Activated T-cell treated with anti-CD3 and anti-CD28 coated beads, Interleukin-2, amount 50 U/mL, for 72 hours (primary cell): ENCODE measurements around the gene ANXA7. TPM values are rescaled to one million over a fixed set of nuclear protein-coding genes. Genes with fewer than 3 reads are reported as not detected.
"Not testable (repeated sequence)": the region's sequence is repeated elsewhere in the genome, so short reads cannot be mapped to it uniquely, and the experiment has no call there.

ENCODE experiments used
- ATAC-seq, 2 donors: fragments of 150-1000 bp; cut with Tn5 transposase; replicated peaks in 1 of 2; 2 replicates each; pipeline ENCODE4 v1.10.0; 2021; ENCODE audit warnings: moderate library complexity in 2 of 2, mild to moderate bottlenecking in 1 of 2
- DNase-seq, 2 donors: peaks; one replicate each; pipeline ENCODE4 v3.0.0; 2021 to 2022; ENCODE audit warnings: mixed read lengths in 1 of 2
- H3K27ac Mint-ChIP-seq: one replicate; pipeline ENCODE4 v1.8.0; 2022; ENCODE audit warnings: mild to moderate bottlenecking, moderate library complexity, mixed read lengths
- H3K27me3 Mint-ChIP-seq: one replicate; pipeline ENCODE4 v1.8.0; 2022; ENCODE audit warnings: low read depth, mixed read lengths
- H3K36me3 Mint-ChIP-seq, 2 donors: one replicate each; pipeline ENCODE4 v1.8.0; 2022; ENCODE audit warnings: mixed read lengths in 2 of 2, mild to moderate bottlenecking in 1 of 2; ENCODE audit not compliant: insufficient read depth in 2 of 2
- H3K4me1 Mint-ChIP-seq: one replicate; pipeline ENCODE4 v1.8.0; 2022; ENCODE audit warnings: low read depth, mixed read lengths
- H3K4me3 Mint-ChIP-seq, 2 donors: one replicate each; pipeline ENCODE4 v1.8.0; 2022; ENCODE audit warnings: mild to moderate bottlenecking in 2 of 2, mixed read lengths in 2 of 2, moderate library complexity in 2 of 2
- H3K9me3 Mint-ChIP-seq, 2 donors: one replicate each; pipeline ENCODE4 v1.8.0; 2022; ENCODE audit warnings: mixed read lengths in 2 of 2
- total RNA-seq, 2 donors: library from RNA; stranded (reverse); gene quantifications; one replicate each; pipeline ENCODE4 v1.2.3, GENCODE V29; 2022

Gene ANXA7
- total RNA-seq, 2 donors from 2014 or later: 108 to 123 TPM

- Mint-ChIP-seq H3K4me1 (peaks cover 12% of the 10 kb centered on the region), H3K36me3 (peaks cover 0 to 1% of the 10 kb centered on the region in 2 donors), H3K4me3 (no peak overlapping the region), H3K27me3 (no peaks in the 10 kb centered on the region), H3K9me3 (no peaks in the 10 kb centered on the region), H3K27ac (no peak overlapping the region)
- ATAC-seq: no peak
- no peak for DNase-seq
Measured at GRCh38 chr10:73401636-73402035, 12.2 kb downstream of the ANXA7 start.

- Mint-ChIP-seq H3K9me3 (no peaks in the 10 kb centered on the region), H3K27ac (no peak overlapping the region), H3K4me1 (no peaks in the 10 kb centered on the region), H3K4me3 (no peak overlapping the region), H3K27me3 (no peaks in the 10 kb centered on the region), H3K36me3 (peaks cover 8 to 11% of the 10 kb centered on the region in 2 donors)
- no peak for ATAC-seq
- DNase-seq: no peak
Measured at GRCh38 chr10:73399063-73399462, 14.8 kb downstream of the ANXA7 start.

GRCh38 chr10:73398024-73398423 is 15.8 kb downstream of the ANXA7 start:
- peaks cover 0 to 2% of the 10 kb centered on the region in 2 donors for H3K9me3 Mint-ChIP-seq
- H3K36me3 Mint-ChIP-seq: peaks cover 10 to 16% of the 10 kb centered on the region in 2 donors
- DNase-seq (no peak), ATAC-seq (no peak)
- no peaks in the 10 kb centered on the region for H3K27me3 Mint-ChIP-seq
- no peak overlapping the region for H3K4me3 Mint-ChIP-seq
- H3K27ac Mint-ChIP-seq: no peak overlapping the region
- H3K4me1 Mint-ChIP-seq: no peaks in the 10 kb centered on the region

DNA sequence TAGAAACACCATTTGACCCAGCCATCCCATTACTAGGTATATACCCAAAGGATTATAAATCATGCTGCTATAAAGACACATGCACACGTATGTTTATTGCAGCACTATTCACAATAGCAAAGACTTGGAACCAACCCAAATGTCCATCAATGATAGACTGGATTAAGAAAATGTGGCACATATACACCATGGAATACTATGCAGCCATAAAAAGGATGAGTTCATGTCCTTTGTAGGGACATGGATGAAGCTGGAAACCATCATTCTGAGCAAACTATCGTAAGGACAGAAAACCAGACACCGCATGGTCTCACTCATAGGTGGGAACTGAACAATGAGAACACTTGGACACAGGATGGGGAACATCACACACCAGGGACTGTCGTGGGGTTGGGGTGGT is 19.5 kb downstream of the ANXA7 start:
- not testable (repeated sequence) for H3K27ac Mint-ChIP-seq, H3K27me3 Mint-ChIP-seq, ATAC-seq, H3K9me3 Mint-ChIP-seq, DNase-seq, H3K4me1 Mint-ChIP-seq, H3K4me3 Mint-ChIP-seq
- H3K36me3 Mint-ChIP-seq: peaks cover 17 to 30% of the 10 kb centered on the region in 2 donors

GRCh38 chr10:73388228-73388627 is 25.6 kb downstream of the ANXA7 start:
- Mint-ChIP-seq H3K27ac (no peak overlapping the region), H3K4me1 (no peaks in the 10 kb centered on the region), H3K4me3 (no peak overlapping the region), H3K27me3 (no peaks in the 10 kb centered on the region), H3K9me3 (no peaks in the 10 kb centered on the region), H3K36me3 (peaks cover 12 to 33% of the 10 kb centered on the region in 2 donors)
- no peak for DNase-seq
- no peak for ATAC-seq

GRCh38 chr10:73386583-73386982 is 27.3 kb downstream of the ANXA7 start:
- ATAC-seq (no peak), DNase-seq (no peak)
- Mint-ChIP-seq H3K27me3 (no peaks in the 10 kb centered on the region), H3K9me3 (no peaks in the 10 kb centered on the region), H3K36me3 (peaks cover 9 to 33% of the 10 kb centered on the region in 2 donors), H3K27ac (no peak overlapping the region), H3K4me1 (no peaks in the 10 kb centered on the region), H3K4me3 (no peak overlapping the region)

DNA sequence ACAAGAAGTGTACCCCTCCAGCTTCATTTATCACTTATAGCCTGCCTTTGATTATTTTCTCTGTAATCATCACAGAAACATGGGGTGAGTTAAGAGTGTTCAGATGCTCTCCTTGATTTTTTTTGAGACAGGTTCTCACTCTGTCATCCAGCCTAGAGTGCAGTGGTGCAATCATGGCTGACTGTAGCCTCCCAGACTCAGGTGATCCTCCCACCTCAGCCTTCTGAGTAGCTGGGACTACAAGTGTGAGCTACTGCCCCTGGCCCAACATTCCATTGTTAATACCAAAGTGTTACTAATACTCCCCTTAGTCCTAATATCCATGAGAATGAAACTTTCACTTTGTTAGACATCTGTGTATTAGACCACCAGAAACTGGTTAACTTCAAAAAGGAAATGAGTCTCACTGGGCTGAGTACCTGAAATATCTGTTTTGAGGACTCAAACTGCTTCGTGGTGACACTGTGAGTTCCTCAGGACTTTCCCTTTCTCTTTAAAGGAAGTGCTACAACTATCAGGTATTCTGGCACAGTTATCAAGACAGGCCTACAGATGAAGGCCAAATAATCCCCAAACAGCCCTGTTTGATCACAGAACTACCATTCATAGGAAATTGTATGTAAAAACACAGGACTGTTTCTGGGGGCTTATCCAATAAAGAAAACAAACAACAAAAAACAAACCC is 34.7 kb downstream of the ANXA7 start:
- ATAC-seq: peak; percentile 29 to 50
- no peak overlapping the region for H3K4me3 Mint-ChIP-seq
- no peaks in the 10 kb centered on the region for H3K9me3 Mint-ChIP-seq
- no peaks in the 10 kb centered on the region for H3K27me3 Mint-ChIP-seq
- H3K27ac Mint-ChIP-seq: peak overlapping the region; percentile 95
- H3K36me3 Mint-ChIP-seq: peaks cover 9 to 24% of the 10 kb centered on the region in 2 donors
- peaks cover 8% of the 10 kb centered on the region for H3K4me1 Mint-ChIP-seq
- DNase-seq: no peak

GRCh38 chr10:73376679-73377078 is 37.2 kb downstream of the ANXA7 start:
- no peaks in the 10 kb centered on the region for H3K9me3 Mint-ChIP-seq
- ATAC-seq (no peak), DNase-seq (no peak)
- H3K27me3 Mint-ChIP-seq: no peaks in the 10 kb centered on the region
- peaks cover 8% of the 10 kb centered on the region for H3K4me1 Mint-ChIP-seq
- no peak overlapping the region for H3K27ac Mint-ChIP-seq
- H3K36me3 Mint-ChIP-seq: peaks cover 9 to 19% of the 10 kb centered on the region in 2 donors
- H3K4me3 Mint-ChIP-seq: no peak overlapping the region

- no peak overlapping the region for H3K27ac Mint-ChIP-seq
- H3K36me3 Mint-ChIP-seq: peaks cover 6 to 22% of the 10 kb centered on the region in 2 donors
- H3K4me3 Mint-ChIP-seq: no peak overlapping the region
- ATAC-seq: peak; percentile 88 to 94
- peak; percentile 12 for DNase-seq
- H3K27me3 Mint-ChIP-seq: no peaks in the 10 kb centered on the region
- H3K9me3 Mint-ChIP-seq: no peaks in the 10 kb centered on the region
- peaks cover 9% of the 10 kb centered on the region for H3K4me1 Mint-ChIP-seq
Measured at GRCh38 chr10:73368238-73368637, 45.6 kb downstream of the ANXA7 start.

DNA sequence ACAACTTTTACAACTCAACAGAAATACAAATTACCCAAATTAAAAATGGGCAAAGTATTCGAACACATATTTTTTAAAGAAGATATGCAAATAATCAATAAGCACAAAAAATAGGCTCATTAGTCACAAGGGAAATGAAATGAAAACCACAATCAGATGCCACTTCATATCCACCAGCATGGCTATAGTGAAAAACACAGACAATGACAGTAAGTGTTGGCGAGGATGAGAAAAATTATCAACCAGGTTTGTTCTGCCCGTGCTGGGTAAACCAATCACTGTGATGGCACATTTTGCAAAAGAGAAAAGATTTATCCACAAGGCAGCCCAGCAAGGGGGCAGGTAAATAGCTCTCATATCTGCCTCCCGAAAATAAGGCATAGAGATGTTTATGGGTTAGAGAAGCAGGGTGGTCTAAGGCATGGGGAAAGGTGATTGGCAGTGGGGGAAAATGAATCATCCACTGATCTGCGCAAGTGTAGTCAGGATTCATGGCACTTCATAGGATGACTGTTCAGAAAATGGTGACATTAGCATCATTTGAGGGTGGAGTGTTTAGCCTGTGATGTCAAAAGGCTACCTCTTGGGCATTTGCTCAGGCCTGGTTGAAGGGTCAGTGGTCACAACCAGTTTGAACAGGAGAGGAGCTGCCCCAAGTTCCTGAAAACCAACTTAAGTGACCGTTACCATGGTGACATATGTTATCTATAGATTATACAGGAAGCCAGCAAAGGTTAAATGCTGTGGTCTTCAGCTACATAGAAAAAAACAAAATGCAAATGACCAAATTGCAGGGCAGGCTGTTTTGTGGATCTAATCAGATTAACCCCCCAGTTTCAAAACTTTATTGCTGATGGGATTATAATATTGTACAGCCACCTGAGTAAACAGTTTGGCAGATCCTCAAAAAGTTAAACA is 47.2 kb downstream of the ANXA7 start:
- H3K9me3 Mint-ChIP-seq: no peaks in the 10 kb centered on the region
- H3K36me3 Mint-ChIP-seq: peaks cover 8 to 22% of the 10 kb centered on the region in 2 donors
- no peak overlapping the region for H3K4me3 Mint-ChIP-seq
- no peaks in the 10 kb centered on the region for H3K27me3 Mint-ChIP-seq
- H3K4me1 Mint-ChIP-seq: peaks cover 14% of the 10 kb centered on the region
- ATAC-seq: no peak
- peak overlapping the region; percentile 65 for H3K27ac Mint-ChIP-seq
- DNase-seq: no peak

DNA sequence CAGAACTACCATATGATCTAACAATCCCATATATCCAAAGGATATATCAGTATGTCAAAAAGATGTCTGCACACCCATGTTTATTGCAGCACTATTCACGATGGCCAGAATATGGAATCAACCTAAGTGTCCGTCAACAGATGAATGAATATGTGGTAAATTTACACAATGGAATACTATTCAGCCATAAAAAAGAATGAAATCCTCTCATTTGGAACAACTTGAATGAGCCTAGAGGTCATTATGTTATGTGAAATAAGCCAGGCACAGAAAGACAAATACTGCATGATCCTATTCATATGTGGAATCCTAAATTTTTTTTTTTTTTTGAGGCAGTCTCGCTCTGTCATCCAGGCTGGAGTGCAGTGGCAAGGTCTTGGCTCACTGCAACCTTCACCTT is 48.9 kb downstream of the ANXA7 start:
- Mint-ChIP-seq H3K36me3 (peaks cover 8 to 16% of the 10 kb centered on the region in 2 donors), H3K4me1 (peaks cover 14% of the 10 kb centered on the region), H3K27ac (no peak overlapping the region), H3K27me3 (no peaks in the 10 kb centered on the region), H3K9me3 (no peaks in the 10 kb centered on the region), H3K4me3 (no peak overlapping the region)
- ATAC-seq (no peak), DNase-seq (no peak)

DNA sequence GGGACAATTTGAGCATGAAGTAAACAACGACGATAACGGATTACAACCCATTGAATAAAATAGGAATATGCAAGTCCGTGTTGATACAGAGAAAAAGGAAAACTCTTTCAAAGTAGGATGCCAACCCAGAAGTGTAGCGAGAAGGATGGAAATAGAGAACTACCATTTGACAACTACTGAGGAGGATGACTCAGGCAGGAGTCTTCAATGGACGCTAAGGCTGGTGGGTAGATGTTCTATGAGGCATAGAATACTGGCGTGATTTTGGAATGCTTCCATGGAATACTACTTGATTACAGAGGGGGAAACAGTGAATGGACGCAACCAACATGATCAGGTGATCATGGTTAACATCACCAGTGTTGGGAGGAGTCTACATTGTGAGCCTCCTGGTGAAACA is 54.4 kb downstream of the ANXA7 start:
- no peak for ATAC-seq
- no peak for DNase-seq
- Mint-ChIP-seq H3K27me3 (no peaks in the 10 kb centered on the region), H3K36me3 (peaks cover 1 to 2% of the 10 kb centered on the region in 2 donors), H3K27ac (no peak overlapping the region), H3K4me3 (no peak overlapping the region), H3K4me1 (peaks cover 18% of the 10 kb centered on the region), H3K9me3 (no peaks in the 10 kb centered on the region)
